SK-N-SH treated with all-trans-retinoic acid at 6 μM for 48 hours (cell line): ENCODE measurements around the gene OR2AE1.

Experiments
- ATAC-seq: fragments of 200-7000 bp; cut with Tn5 transposase; 3 replicates; pipeline ENCODE4 v1.9.1; 2020; ENCODE audit warnings: mild to moderate bottlenecking, moderate library complexity
- BACH2 ChIP-seq: fragments of 250-450 bp; sonication (Bioruptor Pico); IDR thresholded peaks from 2 replicates; pipeline ENCODE4 v1.9.0; 2021; ENCODE audit warnings: mild to moderate bottlenecking, borderline replicate concordance
- CREB5 ChIP-seq: fragments of 250-450 bp; sonication (Bioruptor Pico); IDR thresholded peaks from 2 replicates; pipeline ENCODE4 v1.5.1; 2020; ENCODE audit warnings: low read depth, mild to moderate bottlenecking, moderate library complexity
- CSDC2 ChIP-seq: fragments of 250-450 bp; sonication (Bioruptor Pico); IDR thresholded peaks from 2 replicates; pipeline ENCODE4 v1.5.0; 2020; ENCODE audit warnings: mild to moderate bottlenecking, moderate library complexity
- GLIS3 ChIP-seq: fragments of 250-450 bp; sonication (Bioruptor Pico); IDR thresholded peaks from 2 replicates; pipeline ENCODE4 v1.5.0; 2020; ENCODE audit warnings: mild to moderate bottlenecking, moderate library complexity
- ISL1 ChIP-seq: fragments of 250-450 bp; sonication (Bioruptor Pico); IDR thresholded peaks from 2 replicates; pipeline ENCODE4 v2.1.2; 2022; ENCODE audit warnings: mild to moderate bottlenecking, moderate library complexity
- OSR1 ChIP-seq: fragments of 250-450 bp; sonication (Bioruptor Pico); IDR thresholded peaks from 2 replicates; pipeline ENCODE4 v1.8.0; 2022; ENCODE audit warnings: moderate library complexity, mild to moderate bottlenecking, inconsistent platforms
- PATZ1 ChIP-seq: fragments of 250-450 bp; sonication (Bioruptor Pico); IDR thresholded peaks from 2 replicates; pipeline ENCODE4 v1.8.0; 2020; ENCODE audit warnings: mild to moderate bottlenecking, moderate library complexity, borderline replicate concordance
- POU6F1 ChIP-seq: fragments of 250-450 bp; sonication (Bioruptor Pico); IDR thresholded peaks from 2 replicates; pipeline ENCODE4 v1.8.0; 2021; ENCODE audit warnings: low read depth, mild to moderate bottlenecking, moderate library complexity, borderline replicate concordance
- PPARA ChIP-seq: fragments of 250-450 bp; sonication (Bioruptor Pico); IDR thresholded peaks from 2 replicates; pipeline ENCODE4 v1.5.0; 2020; ENCODE audit warnings: mild to moderate bottlenecking, borderline replicate concordance
- RARB ChIP-seq: fragments of 250-450 bp; sonication (Bioruptor Pico); IDR thresholded peaks from 2 replicates; pipeline ENCODE4 v1.8.0; 2021; ENCODE audit warnings: mild to moderate bottlenecking, moderate library complexity
- TCF4 ChIP-seq: fragments of 250-450 bp; sonication (Bioruptor Pico); IDR thresholded peaks from 2 replicates; pipeline ENCODE4 v1.8.0; 2021; ENCODE audit warnings: mild to moderate bottlenecking, moderate library complexity, borderline replicate concordance
- TOX ChIP-seq: fragments of 250-450 bp; sonication (Bioruptor Pico); IDR thresholded peaks from 2 replicates; pipeline ENCODE4 v1.8.0; 2021; ENCODE audit warnings: mild to moderate bottlenecking, moderate library complexity, borderline replicate concordance
- TSHZ2 ChIP-seq: fragments of 250-450 bp; sonication (Bioruptor Pico); IDR thresholded peaks from 2 replicates; pipeline ENCODE4 v1.5.0; 2020; ENCODE audit warnings: mild to moderate bottlenecking, moderate library complexity
- ZC3H10 ChIP-seq: fragments of 250-450 bp; sonication (Bioruptor Pico); IDR thresholded peaks from 2 replicates; pipeline ENCODE4 v1.5.1; 2021; ENCODE audit warnings: mild to moderate bottlenecking, moderate library complexity
- ZFP3 ChIP-seq: fragments of 250-450 bp; sonication (Bioruptor Pico); IDR thresholded peaks from 2 replicates; pipeline ENCODE4 v1.5.0; 2020; ENCODE audit warnings: mild to moderate bottlenecking, moderate library complexity
- ZFP30 ChIP-seq: fragments of 450-650 bp; formaldehyde crosslinking; IDR thresholded peaks from 2 replicates; pipeline ENCODE4 v1.5.0; 2022; ENCODE audit warnings: mild to moderate bottlenecking, moderate library complexity
- ZNF565 ChIP-seq: fragments of 450-650 bp; formaldehyde crosslinking; conservative IDR thresholded peaks from 2 replicates; pipeline ENCODE4 v1.5.0; 2020; ENCODE audit warnings: low read depth, mild to moderate bottlenecking, moderate library complexity
- ZNF70 ChIP-seq: fragments of 450-650 bp; formaldehyde crosslinking; IDR thresholded peaks from 2 replicates; pipeline ENCODE4 v1.5.0; 2020; ENCODE audit warnings: mild to moderate bottlenecking, moderate library complexity
- ZNF8 ChIP-seq: fragments of 450-650 bp; formaldehyde crosslinking; IDR thresholded peaks from 2 replicates; pipeline ENCODE4 v1.5.0; 2020; ENCODE audit warnings: mild to moderate bottlenecking, moderate library complexity

Gene OR2AE1

GRCh38 chr7:99860281-99861127 lies 16.3 kb downstream of the OR2AE1 start:
- no peak for TF ChIP-seq TOX (CRISPR knock-in tag)
- no peak for TF ChIP-seq ZFP30 (CRISPR knock-in tag)
- no peak for TF ChIP-seq ZNF70 (CRISPR knock-in tag)
- no peak for TF ChIP-seq ZNF565 (CRISPR knock-in tag)
- no peak for TF ChIP-seq CSDC2
- TF ChIP-seq TCF4 = no peak
- no peak for TF ChIP-seq PPARA
- no peak for TF ChIP-seq OSR1 (CRISPR knock-in tag)
- TF ChIP-seq ZFP3 (CRISPR knock-in tag) = no peak
- TF ChIP-seq ZNF8 (CRISPR knock-in tag) = no peak
- TF ChIP-seq ZC3H10 (CRISPR knock-in tag) = no peak
- ATAC-seq = peak; percentile 87

- TF ChIP-seq ISL1 = no peak
- no peak for TF ChIP-seq ZFP3 (CRISPR knock-in tag)
- no peak for TF ChIP-seq TSHZ2 (CRISPR knock-in tag)
- no peak for TF ChIP-seq POU6F1 (CRISPR knock-in tag)
- no peak for ATAC-seq
Measured at GRCh38 chr7:99855236-99855635, 21.6 kb downstream of the OR2AE1 start.

GRCh38 chr7:99848420-99849216 lies 28.2 kb downstream of the OR2AE1 start:
- TF ChIP-seq ZFP3 (CRISPR knock-in tag) (no peak), ZFP30 (CRISPR knock-in tag) (no peak), CSDC2 (no peak), PATZ1 (CRISPR knock-in tag) (no peak), BACH2 (CRISPR knock-in tag) (no peak), TSHZ2 (CRISPR knock-in tag) (no peak), ZNF70 (CRISPR knock-in tag) (no peak), RARB (no peak)
- TF ChIP-seq, all 23 proteins: peak for 0
- no peak for ATAC-seq

- ATAC-seq = no peak
- TF ChIP-seq ISL1 (no peak), TOX (CRISPR knock-in tag) (no peak), TSHZ2 (CRISPR knock-in tag) (no peak), ZNF565 (CRISPR knock-in tag) (no peak), CREB5 (no peak), GLIS3 (CRISPR knock-in tag) (no peak), CSDC2 (no peak)
Measured at GRCh38 chr7:99844328-99844727, 32.5 kb downstream of the OR2AE1 start.
